Mucosa of rectum (tissue), 2 donors: ENCODE results near the gene SLC35A1.

Source experiments
- H3K27ac ChIP-seq, 2 donors: one replicate each; pipeline ENCODE4 v1.7.0; 2013; ENCODE audit warnings: inconsistent platforms in 2 of 2, low read depth in 2 of 2, low read length in 2 of 2
- H3K27me3 ChIP-seq, 2 donors: one replicate each; pipeline ENCODE4 v1.7.0; 2013; ENCODE audit warnings: low read length in 2 of 2; ENCODE audit not compliant: control insufficient read depth in 2 of 2, insufficient read depth in 2 of 2
- H3K36me3 ChIP-seq, 2 donors: one replicate each; pipeline ENCODE4 v1.7.0; 2013; ENCODE audit warnings: low read length in 2 of 2; ENCODE audit not compliant: control insufficient read depth in 2 of 2, insufficient read depth in 2 of 2
- H3K4me1 ChIP-seq, 2 donors: one replicate each; pipeline ENCODE4 v1.7.0; 2013; ENCODE audit warnings: low read length in 2 of 2, mild to moderate bottlenecking in 1 of 2; ENCODE audit not compliant: control insufficient read depth in 2 of 2, insufficient read depth in 2 of 2
- H3K4me3 ChIP-seq, 2 donors: one replicate each; pipeline ENCODE4 v1.7.0; 2013; ENCODE audit warnings: low read length in 2 of 2
- H3K9ac ChIP-seq, 2 donors: one replicate each; pipeline ENCODE4 v1.7.0; 2013; ENCODE audit warnings: low read length in 2 of 2, low read depth in 1 of 2, mild to moderate bottlenecking in 1 of 2
- H3K9me3 ChIP-seq, 2 donors: one replicate each; pipeline ENCODE4 v1.7.0; 2013; ENCODE audit warnings: low read length in 2 of 2; ENCODE audit not compliant: control insufficient read depth in 2 of 2
- donor health status: healthy.
- donor health status: Normal muscosa, but diverticular disease.

The SLC35A1 gene

DNA sequence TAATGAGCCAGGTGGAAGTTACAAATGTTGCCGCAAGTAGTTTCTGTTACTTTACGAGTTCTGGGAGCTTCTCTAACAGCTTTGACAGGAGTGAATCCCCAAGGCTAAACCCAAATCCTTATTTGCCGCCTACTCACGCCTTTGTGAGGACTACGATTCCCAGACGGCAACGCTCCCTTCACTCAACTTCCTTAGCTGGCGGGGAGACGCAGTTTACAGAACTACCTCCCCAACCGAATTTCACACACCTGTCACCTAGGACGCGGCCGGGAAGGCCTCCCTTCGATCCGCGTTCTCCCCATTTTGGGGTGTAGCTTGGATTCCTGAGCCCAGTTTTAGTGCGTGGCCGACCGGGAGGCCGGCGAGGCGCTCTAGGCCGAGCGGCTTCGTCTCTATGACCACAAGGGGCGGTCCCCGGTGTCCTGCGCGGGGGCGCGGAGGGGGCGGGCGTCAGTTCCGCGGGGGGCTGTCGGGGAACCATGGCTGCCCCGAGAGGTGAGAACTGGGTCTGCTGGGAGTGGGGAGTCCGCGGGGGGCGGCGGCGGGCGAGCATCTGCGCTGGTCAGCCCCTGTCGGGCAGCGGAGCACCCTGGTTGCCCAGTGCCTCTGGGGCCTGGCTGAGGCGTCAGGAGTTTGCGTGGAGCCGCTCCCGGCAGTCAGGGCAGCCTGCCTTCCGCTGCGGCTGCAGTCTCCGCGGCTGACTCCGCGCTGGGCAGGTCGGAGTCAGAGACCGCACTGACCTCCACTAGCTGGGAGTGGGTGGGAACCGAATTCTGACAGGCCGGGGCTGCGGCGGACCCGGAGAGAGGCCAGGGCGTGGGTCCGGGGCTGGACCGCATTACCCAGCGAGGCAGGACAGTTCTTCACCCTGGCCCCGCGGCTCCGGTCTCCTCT lies at the start of gene SLC35A1:
TSS of gene SLC35A1 (plus strand) at position 450 of the 894 bp plus-strand sequence. CDS start at position 480, 30 bp downstream.
- Histone ChIP-seq H3K27me3 (no peaks in the 10 kb centered on the region), H3K9ac (peak within 1 kb of the TSS; percentile 97), H3K36me3 (peaks cover 0 to 2% of the 10 kb centered on the region in 2 donors), H3K27ac (peak within 1 kb of the TSS; percentile 94 to 96), H3K9me3 (no peaks in the 10 kb centered on the region), H3K4me3 (peak within 1 kb of the TSS; percentile 98 to 99), H3K4me1 (peaks cover 14 to 15% of the 10 kb centered on the region in 2 donors)

- Histone ChIP-seq H3K36me3 (no peaks in the 10 kb centered on the region), H3K27me3 (no peaks in the 10 kb centered on the region), H3K4me3 (no peak overlapping the region), H3K9ac (no peak overlapping the region), H3K9me3 (no peaks in the 10 kb centered on the region), H3K4me1 (no peaks in the 10 kb centered on the region), H3K27ac (no peak overlapping the region)
Observed at GRCh38 chr6:87426789-87427188, 46.0 kb upstream of the SLC35A1 start.

GRCh38 chr6:87430499-87430898 lies 42.3 kb upstream of the SLC35A1 start:
- Histone ChIP-seq H3K9me3 (no peaks in the 10 kb centered on the region), H3K27me3 (no peaks in the 10 kb centered on the region), H3K4me1 (no peaks in the 10 kb centered on the region), H3K27ac (no peak overlapping the region), H3K36me3 (no peaks in the 10 kb centered on the region), H3K4me3 (no peak overlapping the region), H3K9ac (no peak overlapping the region)

DNA sequence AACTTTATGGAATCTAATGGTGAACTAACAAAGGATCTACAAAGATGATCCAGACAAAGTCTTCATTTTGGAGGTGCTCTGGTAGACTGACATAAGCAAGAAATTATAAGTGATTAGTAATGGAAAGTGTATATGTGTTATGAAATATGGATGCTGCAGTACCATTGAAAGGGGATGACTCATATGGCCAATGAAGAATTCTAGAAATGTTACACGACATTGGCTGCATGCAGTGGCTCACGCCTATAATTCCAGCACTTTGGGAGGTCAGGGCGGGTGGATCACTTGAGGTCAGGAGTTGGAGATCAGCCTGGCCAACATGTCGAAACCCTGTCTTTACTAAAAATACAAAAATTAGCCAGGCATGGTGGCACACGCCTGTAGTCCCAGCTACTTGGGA lies 41.5 kb upstream of the SLC35A1 start:
- Histone ChIP-seq H3K4me1 (no peaks in the 10 kb centered on the region), H3K4me3 (no peak overlapping the region), H3K36me3 (no peaks in the 10 kb centered on the region), H3K9me3 (no peaks in the 10 kb centered on the region), H3K27ac (no peak overlapping the region), H3K9ac (no peak overlapping the region), H3K27me3 (no peaks in the 10 kb centered on the region)

GRCh38 chr6:87436435-87436834 lies 36.3 kb upstream of the SLC35A1 start:
- Histone ChIP-seq H3K4me1 (no peaks in the 10 kb centered on the region), H3K27ac (no peak overlapping the region), H3K36me3 (no peaks in the 10 kb centered on the region), H3K4me3 (no peak overlapping the region), H3K27me3 (no peaks in the 10 kb centered on the region), H3K9me3 (no peaks in the 10 kb centered on the region), H3K9ac (no peak overlapping the region)

DNA sequence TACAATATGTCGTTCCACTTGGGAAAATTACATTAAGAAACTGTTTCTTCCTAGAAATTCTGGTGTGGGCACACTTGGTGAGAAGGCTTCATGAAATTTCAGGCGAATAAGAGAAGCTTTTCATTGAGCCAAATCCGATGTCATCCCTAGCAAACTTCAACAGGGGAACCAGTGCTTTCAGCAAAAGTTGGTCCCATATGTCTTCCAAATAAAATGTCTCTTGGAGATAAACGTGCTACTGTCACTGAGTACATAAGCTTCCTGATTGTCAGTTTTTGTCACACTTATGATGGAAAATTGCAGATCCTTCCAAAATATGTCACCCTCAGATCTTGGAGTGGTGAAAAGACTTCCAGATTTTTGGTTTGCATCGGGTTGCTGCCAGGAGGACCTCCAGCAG lies 31.1 kb upstream of the SLC35A1 start:
- H3K9ac ChIP-seq, result no peak overlapping the region
- H3K27ac ChIP-seq, result no peak overlapping the region
- H3K9me3 ChIP-seq, result no peaks in the 10 kb centered on the region
- H3K36me3 ChIP-seq, result no peaks in the 10 kb centered on the region
- no peaks in the 10 kb centered on the region for H3K27me3 ChIP-seq
- H3K4me3 ChIP-seq, result no peak overlapping the region
- H3K4me1 ChIP-seq, result no peaks in the 10 kb centered on the region

DNA sequence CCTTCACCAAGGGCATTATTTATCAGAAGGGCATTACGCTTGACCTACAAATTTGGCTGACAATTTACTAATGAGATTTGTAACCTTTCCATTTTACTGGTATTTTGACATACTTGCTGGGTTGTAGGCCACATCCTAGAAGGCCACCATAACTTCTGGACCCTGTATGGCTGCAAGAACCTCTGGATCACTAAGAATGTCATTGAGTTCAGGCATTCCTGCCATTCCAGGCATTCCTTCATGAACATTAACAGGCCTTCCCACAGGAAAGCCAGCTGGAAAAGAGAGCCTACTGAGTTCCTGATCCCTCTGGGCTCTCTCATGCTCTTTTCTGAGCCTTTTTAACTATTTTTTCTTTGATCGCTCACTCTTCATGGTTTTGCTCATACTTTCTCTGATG lies 28.4 kb upstream of the SLC35A1 start:
- no peaks in the 10 kb centered on the region for H3K9me3 ChIP-seq

DNA sequence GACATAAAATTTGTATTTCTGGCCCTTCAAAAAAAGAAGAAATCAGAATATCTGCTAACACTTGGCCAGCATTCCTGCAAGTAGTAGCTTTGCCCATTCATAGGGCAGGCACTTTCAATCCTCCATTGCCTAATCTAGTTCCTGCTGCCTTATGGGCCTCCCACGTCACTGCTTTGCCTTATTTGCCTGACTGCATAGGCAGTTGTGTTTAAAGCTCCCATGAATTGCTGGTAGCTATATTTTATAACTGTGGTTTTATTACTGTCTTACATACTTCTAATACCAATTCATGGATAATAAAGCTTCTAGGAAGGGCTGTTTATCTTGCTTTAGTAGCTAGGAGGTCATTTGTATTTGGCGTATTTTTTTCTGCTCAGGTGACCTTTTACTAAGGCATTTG lies 7.7 kb upstream of the SLC35A1 start:
- Histone ChIP-seq H3K36me3 (no peaks in the 10 kb centered on the region), H3K9ac (no peak overlapping the region), H3K4me1 (peaks cover 0 to 5% of the 10 kb centered on the region in 2 donors), H3K4me3 (no peak overlapping the region), H3K27ac (peak overlapping the region in 1 of 2 donors; percentile 28), H3K27me3 (no peaks in the 10 kb centered on the region), H3K9me3 (no peaks in the 10 kb centered on the region)

More for the DNA sequence above, 28.4 kb upstream of the SLC35A1 start:
- H3K27ac ChIP-seq, result no peak overlapping the region
- no peaks in the 10 kb centered on the region for H3K36me3 ChIP-seq
- H3K4me1 ChIP-seq, result no peaks in the 10 kb centered on the region
- no peaks in the 10 kb centered on the region for H3K27me3 ChIP-seq
- H3K9ac ChIP-seq, result no peak overlapping the region
- H3K4me3 ChIP-seq, result no peak overlapping the region

GRCh38 chr6:87473419-87473903 lies 687 bp downstream of the SLC35A1 start:
- Histone ChIP-seq H3K9me3 (no peaks in the 10 kb centered on the region), H3K4me3 (peak overlapping the region; percentile 98 to 99), H3K27ac (peak overlapping the region; percentile 94 to 96), H3K9ac (peak overlapping the region; percentile 97), H3K27me3 (no peaks in the 10 kb centered on the region), H3K4me1 (peaks cover 14 to 15% of the 10 kb centered on the region in 2 donors), H3K36me3 (peaks cover 3 to 4% of the 10 kb centered on the region in 2 donors)

- H3K4me3 ChIP-seq, result no peak overlapping the region
- peaks cover 3 to 20% of the 10 kb centered on the region in 2 donors for H3K36me3 ChIP-seq
Observed at GRCh38 chr6:87481931-87482330, 9.2 kb downstream of the SLC35A1 start.

More at GRCh38 chr6:87481931-87482330, 9.2 kb downstream of the SLC35A1 start:
- Histone ChIP-seq H3K9ac (no peak overlapping the region), H3K4me1 (no peaks in the 10 kb centered on the region), H3K27me3 (no peaks in the 10 kb centered on the region), H3K27ac (no peak overlapping the region), H3K9me3 (peaks cover 0 to 2% of the 10 kb centered on the region in 2 donors)
